Stimulated activated CD8-positive, alpha-beta memory T cell treated with anti-CD3 and anti-CD28 coated beads, Interleukin-4, amount 100 ng/mL, for 24 hours (primary cell): ENCODE results near the gene DENND1A.

Experiments used
- DNase-seq: peaks from one replicate; pipeline ENCODE4 v3.0.0-alpha.2; 2020; ENCODE audit warnings: low read depth

Gene DENND1A

GRCh38 chr9:123724211-123724796 lies 205.6 kb downstream of the DENND1A start:
- no peak for DNase-seq

- DNase-seq: no peak
Measured at GRCh38 chr9:123723135-123723875, 206.6 kb downstream of the DENND1A start.

- DNase-seq: no peak
Measured at GRCh38 chr9:123722378-123722777, 207.5 kb downstream of the DENND1A start.

GRCh38 chr9:123718188-123718587 lies 211.7 kb downstream of the DENND1A start:
- DNase-seq: no peak

GRCh38 chr9:123717581-123718175 lies 212.2 kb downstream of the DENND1A start:
- no peak for DNase-seq

- no peak for DNase-seq
Measured at GRCh38 chr9:123716339-123716945, 213.5 kb downstream of the DENND1A start.

GRCh38 chr9:123715258-123715657 lies 214.7 kb downstream of the DENND1A start:
- DNase-seq: no peak

- DNase-seq: no peak
Measured at GRCh38 chr9:123713282-123713681, 216.6 kb downstream of the DENND1A start.

- DNase-seq: no peak
Measured at GRCh38 chr9:123712399-123712798, 217.5 kb downstream of the DENND1A start.

- no peak for DNase-seq
Measured at GRCh38 chr9:123710299-123710698, 219.6 kb downstream of the DENND1A start.

- DNase-seq: no peak
Measured at GRCh38 chr9:123702483-123702882, 227.4 kb downstream of the DENND1A start.

- DNase-seq: no peak
Measured at GRCh38 chr9:123697686-123698085, 232.2 kb downstream of the DENND1A start.

GRCh38 chr9:123696476-123696875 lies 233.4 kb downstream of the DENND1A start:
- no peak for DNase-seq

- DNase-seq: no peak
Measured at GRCh38 chr9:123695386-123695785, 234.5 kb downstream of the DENND1A start.

GRCh38 chr9:123691765-123692303 lies 238.1 kb downstream of the DENND1A start:
- DNase-seq: no peak

GRCh38 chr9:123689701-123690428 lies 240.1 kb downstream of the DENND1A start:
- no peak for DNase-seq

GRCh38 chr9:123687246-123687751 lies 242.6 kb downstream of the DENND1A start:
- no peak for DNase-seq

GRCh38 chr9:123686829-123687192 lies 243.1 kb downstream of the DENND1A start:
- no peak for DNase-seq

GRCh38 chr9:123686131-123686828 lies 243.6 kb downstream of the DENND1A start:
- DNase-seq: no peak

GRCh38 chr9:123685489-123686083 lies 244.3 kb downstream of the DENND1A start:
- DNase-seq: no peak
